PFSK-1 (cell line): ENCODE measurements around the gene PPIB.

Experiments
- FOXP2 ChIP-seq: optimal IDR thresholded peaks from 2 replicates; pipeline ENCODE3; 2011; ENCODE audit warnings: borderline replicate concordance, control low read depth, inconsistent platforms; ENCODE audit not compliant: insufficient read depth; ENCODE audit errors: extremely low read length, extremely low read depth
- POLR2AphosphoS5 ChIP-seq: IDR thresholded peaks from 2 replicates; pipeline ENCODE4 v1.6.1; 2012; ENCODE audit warnings: low read depth, mild to moderate bottlenecking, control low read depth, low read length, moderate library complexity
- SIN3A ChIP-seq: IDR thresholded peaks from 2 replicates; pipeline ENCODE4 v1.6.1; 2012; ENCODE audit warnings: mild to moderate bottlenecking, low read length, moderate library complexity, borderline replicate concordance; ENCODE audit not compliant: insufficient read depth
- TAF1 ChIP-seq: IDR thresholded peaks from 2 replicates; pipeline ENCODE4 v1.6.1; 2012; ENCODE audit warnings: low read length, control low read depth, borderline replicate concordance; ENCODE audit not compliant: insufficient read depth
- TF ChIP-seq, protein P1 (sequence below), 2 experiments: IDR thresholded peaks; 2 replicates each; pipeline versions ENCODE4 v1.6.1 to v1.8.0; 2011 to 2012; ENCODE audit warnings: low read depth in 2 of 2, low read length in 2 of 2, control low read depth in 1 of 2, inconsistent platforms in 1 of 2, mild to moderate bottlenecking in 1 of 2, moderate library complexity in 1 of 2; ENCODE audit not compliant: insufficient read depth in 1 of 2

PPIB gene

DNA sequence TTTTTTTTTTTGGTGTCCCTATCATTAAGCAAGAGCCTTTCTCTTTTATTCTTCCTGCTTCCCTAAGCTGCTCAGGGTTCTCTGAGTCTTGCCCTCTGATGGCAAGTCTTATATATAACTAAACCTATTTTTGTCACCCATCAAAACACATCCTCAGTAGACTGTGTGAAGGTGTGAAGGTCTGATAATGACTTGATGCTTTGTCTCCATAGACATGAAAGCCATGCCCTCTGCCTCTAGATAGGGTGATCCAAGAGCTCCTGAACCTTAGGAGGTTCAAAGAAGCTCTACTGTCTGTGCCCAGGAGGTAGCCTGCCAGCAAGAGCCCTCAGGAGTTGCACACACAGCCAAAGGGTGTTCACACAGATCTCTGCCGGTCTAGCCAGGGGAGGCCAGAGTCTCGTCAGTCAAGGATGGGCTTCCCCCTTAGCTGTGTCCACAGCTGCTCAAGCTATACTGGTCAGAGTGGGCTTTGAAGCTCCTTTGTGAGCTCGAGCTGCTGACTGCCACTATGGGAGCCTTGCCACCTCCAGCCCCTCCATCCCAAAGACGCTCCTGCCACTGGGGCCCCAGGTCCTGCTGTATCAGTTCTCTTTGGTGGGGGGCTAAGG, 24.4 kb downstream of the PPIB start:
- no peak for TF ChIP-seq FOXP2
- TF ChIP-seq POLR2AphosphoS5 = no peak
- TF ChIP-seq TAF1 = no peak
- TF ChIP-seq SIN3A = no peak
- TF ChIP-seq, protein P1, sequence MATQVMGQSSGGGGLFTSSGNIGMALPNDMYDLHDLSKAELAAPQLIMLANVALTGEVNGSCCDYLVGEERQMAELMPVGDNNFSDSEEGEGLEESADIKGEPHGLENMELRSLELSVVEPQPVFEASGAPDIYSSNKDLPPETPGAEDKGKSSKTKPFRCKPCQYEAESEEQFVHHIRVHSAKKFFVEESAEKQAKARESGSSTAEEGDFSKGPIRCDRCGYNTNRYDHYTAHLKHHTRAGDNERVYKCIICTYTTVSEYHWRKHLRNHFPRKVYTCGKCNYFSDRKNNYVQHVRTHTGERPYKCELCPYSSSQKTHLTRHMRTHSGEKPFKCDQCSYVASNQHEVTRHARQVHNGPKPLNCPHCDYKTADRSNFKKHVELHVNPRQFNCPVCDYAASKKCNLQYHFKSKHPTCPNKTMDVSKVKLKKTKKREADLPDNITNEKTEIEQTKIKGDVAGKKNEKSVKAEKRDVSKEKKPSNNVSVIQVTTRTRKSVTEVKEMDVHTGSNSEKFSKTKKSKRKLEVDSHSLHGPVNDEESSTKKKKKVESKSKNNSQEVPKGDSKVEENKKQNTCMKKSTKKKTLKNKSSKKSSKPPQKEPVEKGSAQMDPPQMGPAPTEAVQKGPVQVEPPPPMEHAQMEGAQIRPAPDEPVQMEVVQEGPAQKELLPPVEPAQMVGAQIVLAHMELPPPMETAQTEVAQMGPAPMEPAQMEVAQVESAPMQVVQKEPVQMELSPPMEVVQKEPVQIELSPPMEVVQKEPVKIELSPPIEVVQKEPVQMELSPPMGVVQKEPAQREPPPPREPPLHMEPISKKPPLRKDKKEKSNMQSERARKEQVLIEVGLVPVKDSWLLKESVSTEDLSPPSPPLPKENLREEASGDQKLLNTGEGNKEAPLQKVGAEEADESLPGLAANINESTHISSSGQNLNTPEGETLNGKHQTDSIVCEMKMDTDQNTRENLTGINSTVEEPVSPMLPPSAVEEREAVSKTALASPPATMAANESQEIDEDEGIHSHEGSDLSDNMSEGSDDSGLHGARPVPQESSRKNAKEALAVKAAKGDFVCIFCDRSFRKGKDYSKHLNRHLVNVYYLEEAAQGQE (IDR thresholded peaks at IDR 0.05; ENCODE audit: insufficient read depth in 1 of 2, low read depth in 2 of 2, low read length in 2 of 2) = no peak

GRCh38 chr15:64137226-64137833, 25.5 kb downstream of the PPIB start:
- no peak for TF ChIP-seq POLR2AphosphoS5
- TF ChIP-seq, protein P1 (IDR thresholded peaks at IDR 0.05; ENCODE audit: insufficient read depth in 1 of 2, low read depth in 2 of 2, low read length in 2 of 2) = no peak
- TF ChIP-seq SIN3A = no peak

- TF ChIP-seq TAF1 = no peak
- TF ChIP-seq SIN3A = no peak
- no peak for TF ChIP-seq FOXP2
- TF ChIP-seq, protein P1 (IDR thresholded peaks at IDR 0.05; ENCODE audit: insufficient read depth in 1 of 2, low read depth in 2 of 2, low read length in 2 of 2) = no peak
- TF ChIP-seq POLR2AphosphoS5 = no peak
These were observed 26.5 kb downstream of the PPIB start for GRCh38 chr15:64136347-64136746.

GRCh38 chr15:64134345-64134829, 28.4 kb downstream of the PPIB start:
- TF ChIP-seq FOXP2 (no peak), SIN3A (no peak), TAF1 (no peak), POLR2AphosphoS5 (no peak)
- TF ChIP-seq, protein P1 (IDR thresholded peaks at IDR 0.05; ENCODE audit: insufficient read depth in 1 of 2, low read depth in 2 of 2, low read length in 2 of 2) = no peak
